Measurements from ENCODE around the gene SPAG16.

The SPAG16 gene

GRCh38 chr2:214247531-214247930, 963.3 kb downstream of the SPAG16 start:
- no peaks in the 10 kb centered on the region for H3K27me3 ChIP-seq (ENCODE audit: insufficient read depth, low read length)
- no peaks in the 10 kb centered on the region for H3K9me3 ChIP-seq (ENCODE audit: insufficient read depth, low read depth, low read length)
- no peak overlapping the region for H3K27ac ChIP-seq (ENCODE audit: low read length)
- H3K4me3 ChIP-seq (ENCODE audit: low read length), result no peak overlapping the region
- no peak overlapping the region for H3K9ac ChIP-seq (ENCODE audit: low read depth, low read length)
- no peaks in the 10 kb centered on the region for H3K36me3 ChIP-seq (ENCODE audit: insufficient read depth, low read depth, low read length)
- H3K4me1 ChIP-seq (ENCODE audit: insufficient read depth, low read length), result peaks cover 7% of the 10 kb centered on the region; the same call in 1 of the 2 replicates

GRCh38 chr2:214255046-214255445, 970.8 kb downstream of the SPAG16 start:
- Histone ChIP-seq H3K4me1 (ENCODE audit: insufficient read depth, low read length) (peaks cover 5% of the 10 kb centered on the region), H3K9ac (ENCODE audit: low read depth, low read length) (no peak overlapping the region), H3K9me3 (ENCODE audit: insufficient read depth, low read depth, low read length) (no peaks in the 10 kb centered on the region), H3K27me3 (ENCODE audit: insufficient read depth, low read length) (no peaks in the 10 kb centered on the region), H3K36me3 (ENCODE audit: insufficient read depth, low read depth, low read length) (no peaks in the 10 kb centered on the region), H3K27ac (ENCODE audit: low read length) (no peak overlapping the region), H3K4me3 (ENCODE audit: low read length) (no peak overlapping the region)

GRCh38 chr2:214261683-214262082, 977.4 kb downstream of the SPAG16 start:
- Histone ChIP-seq H3K9me3 (ENCODE audit: insufficient read depth, low read depth, low read length) (no peaks in the 10 kb centered on the region), H3K27ac (ENCODE audit: low read length) (no peak overlapping the region), H3K4me3 (ENCODE audit: low read length) (no peak overlapping the region), H3K9ac (ENCODE audit: low read depth, low read length) (no peak overlapping the region), H3K4me1 (ENCODE audit: insufficient read depth, low read length) (peaks cover 4% of the 10 kb centered on the region), H3K27me3 (ENCODE audit: insufficient read depth, low read length) (no peaks in the 10 kb centered on the region), H3K36me3 (ENCODE audit: insufficient read depth, low read depth, low read length) (no peaks in the 10 kb centered on the region)

GRCh38 chr2:214264171-214264570, 979.9 kb downstream of the SPAG16 start:
- Histone ChIP-seq H3K4me1 (ENCODE audit: insufficient read depth, low read length) (peaks cover 4% of the 10 kb centered on the region), H3K9ac (ENCODE audit: low read depth, low read length) (no peak overlapping the region), H3K27ac (ENCODE audit: low read length) (no peak overlapping the region), H3K4me3 (ENCODE audit: low read length) (no peak overlapping the region), H3K36me3 (ENCODE audit: insufficient read depth, low read depth, low read length) (no peaks in the 10 kb centered on the region), H3K27me3 (ENCODE audit: insufficient read depth, low read length) (no peaks in the 10 kb centered on the region), H3K9me3 (ENCODE audit: insufficient read depth, low read depth, low read length) (no peaks in the 10 kb centered on the region)

- H3K4me3 ChIP-seq (ENCODE audit: low read length), result no peak overlapping the region
- no peaks in the 10 kb centered on the region for H3K4me1 ChIP-seq (ENCODE audit: insufficient read depth, low read length)
- no peaks in the 10 kb centered on the region for H3K27me3 ChIP-seq (ENCODE audit: insufficient read depth, low read length)
- H3K36me3 ChIP-seq (ENCODE audit: insufficient read depth, low read depth, low read length), result no peaks in the 10 kb centered on the region
- H3K9me3 ChIP-seq (ENCODE audit: insufficient read depth, low read depth, low read length), result no peaks in the 10 kb centered on the region
- H3K9ac ChIP-seq (ENCODE audit: low read depth, low read length), result no peak overlapping the region
- H3K27ac ChIP-seq (ENCODE audit: low read length), result no peak overlapping the region
These were observed 981.8 kb downstream of the SPAG16 start for GRCh38 chr2:214265991-214266489.

- Histone ChIP-seq H3K9ac (ENCODE audit: low read depth, low read length) (no peak overlapping the region), H3K27me3 (ENCODE audit: insufficient read depth, low read length) (no peaks in the 10 kb centered on the region), H3K27ac (ENCODE audit: low read length) (no peak overlapping the region), H3K36me3 (ENCODE audit: insufficient read depth, low read depth, low read length) (no peaks in the 10 kb centered on the region), H3K9me3 (ENCODE audit: insufficient read depth, low read depth, low read length) (no peaks in the 10 kb centered on the region), H3K4me3 (ENCODE audit: low read length) (no peak overlapping the region), H3K4me1 (ENCODE audit: insufficient read depth, low read length) (no peaks in the 10 kb centered on the region)
These were observed 993.6 kb downstream of the SPAG16 start for GRCh38 chr2:214277880-214278279.

GRCh38 chr2:214286011-214286410, 1001.7 kb downstream of the SPAG16 start:
- no peaks in the 10 kb centered on the region for H3K9me3 ChIP-seq (ENCODE audit: insufficient read depth, low read depth, low read length)
- H3K27ac ChIP-seq (ENCODE audit: low read length), result no peak overlapping the region
- no peaks in the 10 kb centered on the region for H3K36me3 ChIP-seq (ENCODE audit: insufficient read depth, low read depth, low read length)
- no peak overlapping the region for H3K4me3 ChIP-seq (ENCODE audit: low read length)
- H3K4me1 ChIP-seq (ENCODE audit: insufficient read depth, low read length), result no peaks in the 10 kb centered on the region
- H3K27me3 ChIP-seq (ENCODE audit: insufficient read depth, low read length), result no peaks in the 10 kb centered on the region
- no peak overlapping the region for H3K9ac ChIP-seq (ENCODE audit: low read depth, low read length)

GRCh38 chr2:214293593-214293992, 1009.3 kb downstream of the SPAG16 start:
- Histone ChIP-seq H3K27me3 (ENCODE audit: insufficient read depth, low read length) (no peaks in the 10 kb centered on the region), H3K4me1 (ENCODE audit: insufficient read depth, low read length) (no peaks in the 10 kb centered on the region), H3K27ac (ENCODE audit: low read length) (no peak overlapping the region), H3K36me3 (ENCODE audit: insufficient read depth, low read depth, low read length) (no peaks in the 10 kb centered on the region), H3K9me3 (ENCODE audit: insufficient read depth, low read depth, low read length) (no peaks in the 10 kb centered on the region), H3K4me3 (ENCODE audit: low read length) (no peak overlapping the region), H3K9ac (ENCODE audit: low read depth, low read length) (no peak overlapping the region)

GRCh38 chr2:214294426-214294825, 1010.2 kb downstream of the SPAG16 start:
- H3K4me1 ChIP-seq (ENCODE audit: insufficient read depth, low read length), result no peaks in the 10 kb centered on the region
- H3K9ac ChIP-seq (ENCODE audit: low read depth, low read length), result no peak overlapping the region
- no peak overlapping the region for H3K4me3 ChIP-seq (ENCODE audit: low read length)
- no peak overlapping the region for H3K27ac ChIP-seq (ENCODE audit: low read length)
- H3K27me3 ChIP-seq (ENCODE audit: insufficient read depth, low read length), result no peaks in the 10 kb centered on the region
- no peaks in the 10 kb centered on the region for H3K36me3 ChIP-seq (ENCODE audit: insufficient read depth, low read depth, low read length)
- H3K9me3 ChIP-seq (ENCODE audit: insufficient read depth, low read depth, low read length), result no peaks in the 10 kb centered on the region

GRCh38 chr2:214297423-214297822, 1013.2 kb downstream of the SPAG16 start:
- H3K4me1 ChIP-seq (ENCODE audit: insufficient read depth, low read length), result no peaks in the 10 kb centered on the region
- no peaks in the 10 kb centered on the region for H3K27me3 ChIP-seq (ENCODE audit: insufficient read depth, low read length)
- no peak overlapping the region for H3K4me3 ChIP-seq (ENCODE audit: low read length)
- no peaks in the 10 kb centered on the region for H3K36me3 ChIP-seq (ENCODE audit: insufficient read depth, low read depth, low read length)
- H3K9me3 ChIP-seq (ENCODE audit: insufficient read depth, low read depth, low read length), result no peaks in the 10 kb centered on the region
- no peak overlapping the region for H3K27ac ChIP-seq (ENCODE audit: low read length)
- no peak overlapping the region for H3K9ac ChIP-seq (ENCODE audit: low read depth, low read length)

- H3K27ac ChIP-seq (ENCODE audit: low read length), result no peak overlapping the region
- H3K9ac ChIP-seq (ENCODE audit: low read depth, low read length), result no peak overlapping the region
- H3K4me1 ChIP-seq (ENCODE audit: insufficient read depth, low read length), result no peaks in the 10 kb centered on the region
- no peak overlapping the region for H3K4me3 ChIP-seq (ENCODE audit: low read length)
- H3K36me3 ChIP-seq (ENCODE audit: insufficient read depth, low read depth, low read length), result no peaks in the 10 kb centered on the region
- H3K9me3 ChIP-seq (ENCODE audit: insufficient read depth, low read depth, low read length), result no peaks in the 10 kb centered on the region; the same call in 1 of the 2 replicates
- H3K27me3 ChIP-seq (ENCODE audit: insufficient read depth, low read length), result no peaks in the 10 kb centered on the region
These were observed 1026.1 kb downstream of the SPAG16 start for GRCh38 chr2:214310319-214310718.

- Histone ChIP-seq H3K36me3 (ENCODE audit: insufficient read depth, low read depth, low read length) (no peaks in the 10 kb centered on the region), H3K27ac (ENCODE audit: low read length) (no peak overlapping the region), H3K4me1 (ENCODE audit: insufficient read depth, low read length) (no peaks in the 10 kb centered on the region), H3K27me3 (ENCODE audit: insufficient read depth, low read length) (no peaks in the 10 kb centered on the region), H3K4me3 (ENCODE audit: low read length) (no peak overlapping the region), H3K9ac (ENCODE audit: low read depth, low read length) (no peak overlapping the region), H3K9me3 (ENCODE audit: insufficient read depth, low read depth, low read length) (no peaks in the 10 kb centered on the region; the same call in 1 of the 2 replicates)
These were observed 1026.8 kb downstream of the SPAG16 start for GRCh38 chr2:214311031-214311533.

Data from iPS-20b (cell line).